Left lung (tissue), 10 donors: ENCODE results near the gene RAPSN. TPM values are rescaled to one million over a fixed set of nuclear protein-coding genes. Genes with fewer than 3 reads are reported as not detected.

Experiments
- ATAC-seq: fragments of 200-7000 bp; cut with Tn5 transposase; one replicate; pipeline ENCODE4 v1.9.1; 2020; ENCODE audit warnings: moderate library complexity
- DNase-seq, 4 donors: peaks; one replicate each; pipeline ENCODE4 v3.0.0-alpha.2; 2013 to 2020
- H3K27ac ChIP-seq, 2 donors: fragments of 200-600 bp; sonication (generic) in 1 of 2; one replicate each; pipeline versions ENCODE4 v1.5.0 to v1.8.0; 2020 to 2021
- H3K27me3 ChIP-seq, 2 donors: fragments of 200-600 bp; sonication (generic) in 1 of 2; one replicate each; pipeline versions ENCODE4 v1.5.0 to v1.8.0; 2020 to 2021
- H3K36me3 ChIP-seq, 2 donors: fragments of 200-600 bp; sonication (generic) in 1 of 2; one replicate each; pipeline versions ENCODE4 v1.5.0 to v1.8.0; 2020 to 2021
- H3K4me1 ChIP-seq, 2 donors: fragments of 200-600 bp; one replicate each; pipeline ENCODE4 v1.8.0; 2021
- H3K4me3 ChIP-seq, 2 donors: fragments of 200-600 bp; sonication (generic) in 1 of 2; one replicate each; pipeline versions ENCODE4 v1.5.0 to v1.8.0; 2020 to 2021; ENCODE audit warnings: mild to moderate bottlenecking in 1 of 2
- H3K9me3 ChIP-seq, 2 donors: fragments of 200-600 bp; sonication (generic) in 1 of 2; one replicate each; pipeline versions ENCODE4 v1.5.0 to v1.8.0; 2020 to 2021
- intact Hi-C, 2 donors: fragments of 100-400 bp; cut with DNase I; formaldehyde crosslinking; loops; one replicate each; pipeline versions ENCODE4 v1.11.2 to v1.14.2; 2022
- polyA plus RNA-seq, 6 donors: library from polyadenylated mRNA; unstranded; fragments of 120-200 nt; gene quantifications; one replicate each; pipeline ENCODE4 v1.2.1, GENCODE V29; 2013; ENCODE audit not compliant: insufficient read length in 6 of 6
- total RNA-seq, 2 donors: library from RNA; stranded (reverse); fragmentation: NEBNext Ultra II Directional; extraction: Animal tissue kit (Norgen Biotek cat#: 25700); gene quantifications; one replicate each; pipeline ENCODE4 v1.2.1, GENCODE V29; 2021
- TF ChIP-seq, protein P1 (sequence below), 2 donors: fragments of 200-600 bp; sonication (generic) in 1 of 2; IDR thresholded peaks; one replicate each; pipeline versions ENCODE4 v1.5.0 to v1.8.0; 2021; ENCODE audit warnings: antibody characterized with exemption in 2 of 2
- donor health status: DM: no; HTN: yes; CAD: no.
- donor health status: DM: no; HTN: no; CAD: no.

RAPSN gene
- total and polyA plus RNA-seq, 8 donors: 0.26 to 1.0 (median 0.51) TPM

DNA sequence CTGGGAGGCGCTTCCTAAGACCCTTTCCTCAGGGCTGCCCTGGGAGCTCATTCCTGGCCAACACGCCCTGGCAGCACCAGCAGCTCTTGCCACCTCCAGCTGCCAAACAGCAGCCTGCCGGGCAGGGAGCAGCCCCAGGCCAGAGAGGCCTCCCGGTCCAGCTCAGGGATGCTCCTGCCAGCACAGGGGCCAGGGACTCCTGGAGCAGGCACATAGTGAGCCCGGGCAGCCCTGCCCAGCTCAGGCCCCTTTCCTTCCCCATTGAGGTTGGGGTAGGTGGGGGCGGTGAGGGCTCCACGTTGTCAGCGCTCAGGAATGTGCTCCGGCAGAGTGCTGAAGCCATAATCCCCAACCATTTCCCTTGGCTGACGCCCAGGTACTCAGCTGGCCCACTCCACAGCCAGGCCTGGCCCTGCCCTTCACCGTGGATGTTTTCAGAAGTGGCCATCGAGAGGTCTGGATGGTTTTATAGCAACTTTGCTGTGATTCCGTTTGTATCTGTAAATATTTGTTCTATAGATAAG is 32.9 kb downstream of the RAPSN start:
- peaks cover 0 to 99% of the 10 kb centered on the region in 2 donors for H3K36me3 ChIP-seq
- TF ChIP-seq, protein P1, sequence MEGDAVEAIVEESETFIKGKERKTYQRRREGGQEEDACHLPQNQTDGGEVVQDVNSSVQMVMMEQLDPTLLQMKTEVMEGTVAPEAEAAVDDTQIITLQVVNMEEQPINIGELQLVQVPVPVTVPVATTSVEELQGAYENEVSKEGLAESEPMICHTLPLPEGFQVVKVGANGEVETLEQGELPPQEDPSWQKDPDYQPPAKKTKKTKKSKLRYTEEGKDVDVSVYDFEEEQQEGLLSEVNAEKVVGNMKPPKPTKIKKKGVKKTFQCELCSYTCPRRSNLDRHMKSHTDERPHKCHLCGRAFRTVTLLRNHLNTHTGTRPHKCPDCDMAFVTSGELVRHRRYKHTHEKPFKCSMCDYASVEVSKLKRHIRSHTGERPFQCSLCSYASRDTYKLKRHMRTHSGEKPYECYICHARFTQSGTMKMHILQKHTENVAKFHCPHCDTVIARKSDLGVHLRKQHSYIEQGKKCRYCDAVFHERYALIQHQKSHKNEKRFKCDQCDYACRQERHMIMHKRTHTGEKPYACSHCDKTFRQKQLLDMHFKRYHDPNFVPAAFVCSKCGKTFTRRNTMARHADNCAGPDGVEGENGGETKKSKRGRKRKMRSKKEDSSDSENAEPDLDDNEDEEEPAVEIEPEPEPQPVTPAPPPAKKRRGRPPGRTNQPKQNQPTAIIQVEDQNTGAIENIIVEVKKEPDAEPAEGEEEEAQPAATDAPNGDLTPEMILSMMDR (IDR thresholded peaks at IDR 0.05): no peak
- H3K27ac ChIP-seq: peak overlapping the region; percentile 77 to 79
- no peaks in the 10 kb centered on the region for H3K9me3 ChIP-seq
- H3K4me1 ChIP-seq: peaks cover 14 to 48% of the 10 kb centered on the region in 2 donors
- intact Hi-C loops: no loop called here
- peak; percentile 90 for ATAC-seq
- H3K27me3 ChIP-seq: no peaks in the 10 kb centered on the region
- peak; percentile 61 to 90 (median 89) for DNase-seq
- no peak overlapping the region for H3K4me3 ChIP-seq

DNA sequence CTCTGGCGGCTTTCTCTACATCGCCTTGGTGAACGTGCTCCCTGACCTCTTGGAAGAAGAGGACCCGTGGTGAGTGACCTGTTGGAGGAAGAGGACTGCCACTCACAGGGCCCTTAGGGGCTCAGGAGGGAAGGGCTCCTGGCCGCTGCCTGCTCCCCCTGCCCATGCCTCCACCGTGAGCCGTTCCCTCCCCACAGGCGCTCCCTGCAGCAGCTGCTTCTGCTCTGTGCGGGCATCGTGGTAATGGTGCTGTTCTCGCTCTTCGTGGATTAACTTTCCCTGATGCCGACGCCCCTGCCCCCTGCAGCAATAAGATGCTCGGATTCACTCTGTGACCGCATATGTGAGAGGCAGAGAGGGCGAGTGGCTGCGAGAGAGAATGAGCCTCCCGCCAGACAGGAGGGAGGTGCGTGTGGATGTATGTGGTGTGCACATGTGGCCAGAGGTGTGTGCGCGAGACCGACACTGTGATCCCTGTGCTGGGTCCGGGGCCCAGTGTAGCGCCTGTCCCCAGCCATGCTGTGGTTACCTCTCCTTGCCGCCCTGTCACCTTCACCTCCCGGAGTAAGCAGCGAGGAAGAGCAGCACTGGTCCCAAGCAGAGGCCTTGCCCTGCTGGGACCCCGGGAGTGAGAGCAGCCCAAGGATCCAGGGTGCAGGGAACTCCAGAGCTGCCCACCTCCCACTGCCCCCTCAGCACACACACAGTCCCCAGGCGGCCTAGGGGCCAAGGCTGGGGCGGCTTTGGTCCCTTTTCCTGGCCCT is 33.7 kb downstream of the RAPSN start:
- ATAC-seq: no peak
- Histone ChIP-seq H3K4me3 (no peak overlapping the region), H3K36me3 (peaks cover 0 to 99% of the 10 kb centered on the region in 2 donors)

DNA sequence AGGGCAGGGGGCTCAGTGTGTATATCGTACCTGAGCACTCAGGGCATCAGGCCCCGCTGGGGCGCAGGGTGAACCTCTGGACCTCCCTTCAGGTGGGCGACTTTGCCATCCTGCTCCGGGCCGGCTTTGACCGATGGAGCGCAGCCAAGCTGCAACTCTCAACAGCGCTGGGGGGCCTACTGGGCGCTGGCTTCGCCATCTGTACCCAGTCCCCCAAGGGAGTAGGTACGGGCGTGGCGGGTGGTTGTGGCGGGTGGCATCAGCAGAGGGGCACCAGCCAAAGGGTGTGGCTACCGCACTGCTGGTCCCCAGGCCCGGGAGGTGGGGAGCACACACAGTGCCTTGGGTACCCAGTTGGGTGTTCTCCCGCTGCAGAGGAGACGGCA is 34.3 kb downstream of the RAPSN start:
- intact Hi-C loops: no loop called here

More for the DNA sequence above, 33.7 kb downstream of the RAPSN start:
- H3K27me3 ChIP-seq: no peaks in the 10 kb centered on the region
- H3K27ac ChIP-seq: peak overlapping the region; percentile 77 to 79
- TF ChIP-seq, protein P1 (IDR thresholded peaks at IDR 0.05): no peak
- no peak for DNase-seq
- no peaks in the 10 kb centered on the region for H3K9me3 ChIP-seq
- intact Hi-C loops: no loop called here
- peaks cover 14 to 55% of the 10 kb centered on the region in 2 donors for H3K4me1 ChIP-seq

DNA sequence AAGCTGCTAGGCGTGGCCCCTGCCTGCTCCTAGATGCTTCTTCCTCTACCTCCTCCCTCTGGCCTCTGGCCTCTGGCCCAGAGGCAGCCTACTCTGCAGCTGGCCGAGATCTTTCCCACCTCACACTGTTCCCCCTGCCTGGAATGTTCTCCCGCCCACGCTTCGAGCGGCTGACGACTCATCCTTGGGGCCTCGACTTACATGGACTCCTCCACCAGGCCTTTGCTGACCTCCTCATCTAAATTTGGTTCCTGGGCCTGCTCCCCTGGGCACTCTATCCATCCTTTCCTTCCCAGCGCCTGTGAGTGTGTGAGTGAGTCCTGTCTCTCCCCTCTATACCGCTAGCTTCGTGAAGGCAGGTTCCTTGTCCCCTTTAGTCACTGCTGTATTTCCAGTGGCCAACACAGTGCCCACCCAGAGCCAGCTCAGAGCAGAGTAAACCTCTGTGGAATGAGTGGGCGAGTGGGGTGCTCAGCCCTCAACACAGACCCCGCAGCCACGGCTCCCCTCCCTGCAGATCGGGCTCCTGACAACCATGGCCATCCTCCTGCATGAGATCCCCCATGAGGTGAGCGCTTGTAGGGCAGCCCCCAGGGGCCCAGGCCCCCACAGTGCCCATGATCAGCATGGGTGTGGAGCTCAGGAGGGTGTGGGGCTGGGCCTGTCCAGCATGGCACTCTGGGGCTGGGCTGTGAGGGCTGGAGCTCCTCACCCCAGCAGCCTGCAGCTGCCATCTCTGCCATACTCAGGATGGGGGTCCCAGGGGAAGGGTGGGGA is 34.8 kb downstream of the RAPSN start:
- H3K4me1 ChIP-seq: peaks cover 14 to 66% of the 10 kb centered on the region in 2 donors
- H3K9me3 ChIP-seq: no peaks in the 10 kb centered on the region
- H3K27ac ChIP-seq: peak overlapping the region in 1 of 2 donors; percentile 55
- intact Hi-C loops: no loop called here
- H3K27me3 ChIP-seq: no peaks in the 10 kb centered on the region
- DNase-seq: no peak
- TF ChIP-seq, protein P1 (IDR thresholded peaks at IDR 0.05): no peak
- no peak overlapping the region for H3K4me3 ChIP-seq
- H3K36me3 ChIP-seq: peaks cover 0 to 90% of the 10 kb centered on the region in 2 donors
- no peak for ATAC-seq

More for the DNA sequence above, 34.3 kb downstream of the RAPSN start:
- no peaks in the 10 kb centered on the region for H3K27me3 ChIP-seq
- H3K4me1 ChIP-seq: peaks cover 14 to 60% of the 10 kb centered on the region in 2 donors
- no peak overlapping the region for H3K4me3 ChIP-seq
- peak in 1 of 4 donors; percentile 81 for DNase-seq
- peak overlapping the region in 1 of 2 donors; percentile 55 for H3K27ac ChIP-seq
- TF ChIP-seq, protein P1 (IDR thresholded peaks at IDR 0.05): no peak
- no peak for ATAC-seq
- peaks cover 0 to 96% of the 10 kb centered on the region in 2 donors for H3K36me3 ChIP-seq
- no peaks in the 10 kb centered on the region for H3K9me3 ChIP-seq

DNA sequence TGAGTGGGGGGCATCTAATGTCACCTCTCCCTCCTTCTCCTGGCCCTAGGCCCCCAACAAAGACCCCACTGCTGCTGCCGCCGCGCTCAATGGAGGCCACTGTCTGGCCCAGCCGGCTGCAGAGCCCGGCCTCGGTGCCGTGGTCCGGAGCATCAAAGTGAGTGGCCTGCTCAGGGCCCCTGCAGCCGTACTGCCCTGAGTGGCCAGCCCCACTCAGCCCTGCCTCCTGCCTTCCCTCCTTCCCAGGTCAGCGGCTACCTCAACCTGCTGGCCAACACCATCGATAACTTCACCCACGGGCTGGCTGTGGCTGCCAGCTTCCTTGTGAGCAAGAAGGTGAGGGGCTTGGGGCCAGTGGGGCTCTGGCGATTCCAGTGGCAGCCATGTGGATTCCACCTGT is 35.6 kb downstream of the RAPSN start:
- peaks cover 0 to 83% of the 10 kb centered on the region in 2 donors for H3K36me3 ChIP-seq
- peaks cover 14 to 70% of the 10 kb centered on the region in 2 donors for H3K4me1 ChIP-seq
- intact Hi-C loops: no loop called here

More for the DNA sequence above, 35.6 kb downstream of the RAPSN start:
- ATAC-seq (no peak), DNase-seq (peak in 1 of 4 donors; percentile 78)
- TF ChIP-seq, protein P1 (IDR thresholded peaks at IDR 0.05): no peak
- no peaks in the 10 kb centered on the region for H3K9me3 ChIP-seq
- no peaks in the 10 kb centered on the region for H3K27me3 ChIP-seq
- H3K4me3 ChIP-seq: no peak overlapping the region
- no peak overlapping the region for H3K27ac ChIP-seq
